GM12892 (cell line): Measurements from ENCODE around the gene FTH1.
"Not testable (repeated sequence)": the region's sequence is repeated elsewhere in the genome, so short reads cannot be mapped to it uniquely, and the experiment has no call there.

Experiments used
- DNase-seq: peaks from one replicate; pipeline ENCODE4 v3.0.0; 2011; ENCODE audit not compliant: insufficient read length
- FAIRE-seq: peaks from 2 replicates; lab custom pipeline; 2011; peaks lifted over from hg19 to GRCh38; lab: Jason Lieb, UNC
- POLR2A ChIP-seq: IDR thresholded peaks from 2 replicates; pipeline ENCODE4 v1.6.1; 2011; ENCODE audit warnings: low read depth, low read length, control low read depth
- POLR2AphosphoS5 ChIP-seq: IDR thresholded peaks from 2 replicates; pipeline ENCODE4 v1.6.1; 2011; ENCODE audit warnings: low read depth, low read length, control low read depth
- TAF1 ChIP-seq: IDR thresholded peaks from 2 replicates; pipeline ENCODE4 v1.6.1; 2011; ENCODE audit warnings: low read depth, mild to moderate bottlenecking, control low read depth, low read length, borderline replicate concordance

FTH1 gene

DNA sequence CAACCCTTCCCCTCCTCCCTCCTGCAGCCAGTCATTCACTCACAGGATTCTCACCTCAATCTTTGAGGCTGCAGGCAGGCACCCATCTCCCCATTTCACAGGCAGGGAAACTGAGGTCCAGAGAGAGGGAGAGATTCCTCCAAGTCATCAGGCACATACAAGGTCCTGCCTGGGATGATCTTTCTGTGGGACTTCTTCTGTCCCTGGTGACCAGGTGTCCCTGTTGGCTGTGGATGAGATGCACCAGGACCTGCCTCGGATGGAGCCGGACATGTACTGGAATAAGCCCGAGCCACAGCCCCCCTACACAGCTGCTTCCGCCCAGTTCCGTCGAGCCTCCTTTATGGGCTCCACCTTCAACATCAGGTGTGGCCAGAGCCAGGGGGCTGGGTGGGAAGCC is 7.8 kb downstream of the FTH1 start:
- TF ChIP-seq POLR2A (no peak), POLR2AphosphoS5 (no peak), TAF1 (no peak)
- DNase-seq (no peak), FAIRE-seq (no peak)

DNA sequence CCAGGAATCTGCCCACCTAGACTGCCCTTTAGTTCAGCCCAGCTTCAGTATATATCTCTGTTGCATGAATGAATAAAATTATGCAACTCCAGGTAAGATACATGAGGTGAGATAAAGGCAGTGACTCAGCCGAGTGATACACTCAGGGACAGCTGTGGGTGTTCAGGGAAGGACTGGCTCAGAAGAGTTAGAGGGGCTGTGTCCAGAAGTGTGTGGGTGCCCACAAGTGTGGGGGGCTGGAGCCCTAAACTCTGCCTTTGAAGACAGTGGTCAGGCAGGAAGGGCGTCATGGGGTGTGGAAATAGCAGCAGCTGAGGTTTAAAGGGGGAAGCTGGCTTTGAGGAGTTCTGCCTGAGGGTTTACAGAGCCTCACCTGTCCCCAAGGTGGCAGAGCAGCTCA is 8.3 kb downstream of the FTH1 start:
- DNase-seq (no peak), FAIRE-seq (no peak)
- no peak for TF ChIP-seq POLR2A
- no peak for TF ChIP-seq TAF1
- no peak for TF ChIP-seq POLR2AphosphoS5

DNA sequence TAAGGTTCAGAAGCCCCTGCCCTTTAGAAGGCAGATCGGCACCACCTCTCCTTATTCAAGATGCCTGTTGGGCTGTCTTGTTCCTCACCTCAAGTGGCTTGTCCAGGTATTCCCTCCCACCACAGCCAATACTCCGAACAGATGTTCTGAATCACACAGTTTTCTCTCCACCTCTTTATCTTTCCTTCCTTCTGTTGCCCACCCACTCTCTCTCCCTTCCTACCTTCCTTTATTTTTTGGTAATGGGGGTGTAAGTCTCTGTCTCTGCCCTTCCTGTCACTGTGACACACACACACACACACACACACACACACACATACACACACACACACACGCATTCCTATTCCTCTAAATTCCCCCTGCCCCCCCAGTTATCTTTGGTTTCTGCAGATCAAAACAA is 8.8 kb downstream of the FTH1 start:
- FAIRE-seq (no peak), DNase-seq (no peak)
- no peak for TF ChIP-seq POLR2AphosphoS5
- no peak for TF ChIP-seq TAF1
- no peak for TF ChIP-seq POLR2A

DNA sequence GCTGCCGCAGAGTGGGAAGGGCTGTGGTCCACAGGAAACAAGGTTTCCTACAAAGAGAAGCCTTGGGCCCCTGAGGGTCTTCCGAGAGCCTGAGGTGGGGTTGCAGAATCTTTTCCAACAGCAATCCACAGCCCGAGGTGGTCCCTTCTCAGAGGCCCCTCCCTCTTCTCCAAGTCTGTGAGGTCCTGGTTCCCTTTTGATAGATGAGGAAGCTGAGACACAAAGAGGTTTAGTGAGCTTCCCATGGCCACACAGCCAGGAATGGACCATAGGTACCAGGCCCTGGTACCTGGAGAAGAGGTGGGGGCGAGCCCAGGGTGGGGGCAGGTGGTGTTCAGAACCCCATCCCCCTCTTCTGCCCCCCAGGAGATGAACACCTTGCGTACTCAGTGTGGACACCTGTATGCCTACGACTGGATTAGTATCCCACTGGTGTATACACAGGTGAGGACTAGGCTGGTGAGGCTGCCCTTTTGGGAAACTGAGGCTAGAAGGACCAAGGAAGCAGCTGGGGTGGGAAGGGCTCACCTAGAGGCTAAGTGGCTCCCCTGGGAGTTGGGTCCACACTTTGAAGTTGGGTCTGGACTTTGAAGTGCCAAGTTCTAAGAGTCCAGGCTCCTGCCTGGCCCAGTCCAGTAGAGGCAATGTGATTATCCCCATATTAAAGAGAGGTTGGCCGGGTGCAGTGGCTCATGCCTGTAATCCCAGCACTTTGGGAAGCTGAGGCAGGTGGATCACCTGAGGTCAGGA is 10.2 kb downstream of the FTH1 start:
- DNase-seq: no peak
- TF ChIP-seq POLR2A: no peak
- no peak for TF ChIP-seq POLR2AphosphoS5
- no peak for TF ChIP-seq TAF1
- FAIRE-seq: no peak

DNA sequence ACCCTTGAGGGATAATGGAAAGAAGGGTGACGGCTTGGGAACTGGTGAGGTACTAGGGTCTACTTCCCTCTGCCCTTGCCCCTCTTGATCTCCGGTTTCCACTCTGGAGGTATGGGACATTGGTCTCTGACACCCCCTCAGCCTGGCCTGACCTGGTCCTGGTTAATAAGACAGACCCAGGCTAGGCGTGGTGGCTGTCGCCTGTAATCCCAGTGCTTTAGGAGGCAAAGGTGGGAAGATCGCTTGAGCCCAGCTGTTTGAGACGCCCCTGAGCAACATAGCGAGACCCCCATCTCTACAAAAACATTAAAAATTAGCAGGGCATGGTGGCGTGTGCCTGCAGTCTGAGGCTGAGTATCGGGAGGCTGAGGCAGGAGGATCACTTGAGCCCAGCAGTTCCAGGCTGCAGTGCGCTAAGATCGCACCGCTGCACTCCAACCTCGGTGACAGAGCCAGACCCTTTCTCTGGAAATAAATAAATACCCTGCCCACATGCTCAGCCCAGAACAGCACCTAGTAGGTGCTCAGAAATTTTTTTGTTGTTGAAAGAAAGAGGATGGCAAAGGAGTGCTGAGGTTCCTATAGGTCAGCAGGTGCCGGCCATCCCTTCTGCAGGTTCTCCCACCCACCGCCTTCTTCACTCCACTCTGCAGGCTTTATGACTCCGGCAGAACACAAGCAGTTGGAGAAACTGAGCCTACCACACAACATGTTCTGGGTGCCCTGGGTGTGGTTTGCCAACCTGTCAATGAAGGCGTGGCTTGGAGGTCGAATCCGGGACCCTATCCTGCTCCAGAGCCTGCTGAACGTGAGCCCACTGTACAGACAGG is 11.0 kb downstream of the FTH1 start:
- FAIRE-seq (no peak), DNase-seq (no peak)
- TF ChIP-seq POLR2AphosphoS5: no peak
- no peak for TF ChIP-seq POLR2A
- TF ChIP-seq TAF1: no peak

DNA sequence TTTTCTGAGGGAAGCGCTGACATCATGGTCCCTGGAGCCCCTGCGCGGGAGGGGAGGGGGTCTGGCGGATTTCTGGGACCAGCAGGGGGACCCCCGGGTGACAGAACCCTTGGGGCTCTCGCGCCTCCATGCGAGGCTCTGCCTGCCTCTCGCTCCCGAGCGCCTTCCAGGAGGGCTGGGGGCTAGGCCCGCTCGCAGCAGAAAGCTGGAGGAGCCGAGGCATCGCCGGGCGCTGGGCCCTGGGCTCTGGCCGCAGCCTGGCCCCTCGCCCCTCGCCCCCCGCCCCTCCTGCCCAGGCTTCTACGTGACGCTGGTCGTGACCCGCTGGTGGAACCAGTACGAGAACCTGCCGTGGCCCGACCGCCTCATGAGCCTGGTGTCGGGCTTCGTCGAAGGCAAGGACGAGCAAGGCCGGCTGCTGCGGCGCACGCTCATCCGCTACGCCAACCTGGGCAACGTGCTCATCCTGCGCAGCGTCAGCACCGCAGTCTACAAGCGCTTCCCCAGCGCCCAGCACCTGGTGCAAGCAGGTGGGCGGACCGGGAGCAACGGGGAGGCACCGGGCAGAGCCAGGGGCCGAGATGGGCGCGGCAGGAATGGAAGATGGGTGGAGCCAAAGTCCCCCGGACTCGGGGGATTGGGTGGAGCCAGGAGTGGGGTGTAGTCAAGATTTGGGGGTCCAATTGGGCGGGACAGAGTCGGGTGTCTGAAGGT is 11.9 kb downstream of the FTH1 start:
- no peak for FAIRE-seq
- TF ChIP-seq POLR2A: no peak
- no peak for TF ChIP-seq POLR2AphosphoS5
- TF ChIP-seq TAF1: no peak
- no peak for DNase-seq

DNA sequence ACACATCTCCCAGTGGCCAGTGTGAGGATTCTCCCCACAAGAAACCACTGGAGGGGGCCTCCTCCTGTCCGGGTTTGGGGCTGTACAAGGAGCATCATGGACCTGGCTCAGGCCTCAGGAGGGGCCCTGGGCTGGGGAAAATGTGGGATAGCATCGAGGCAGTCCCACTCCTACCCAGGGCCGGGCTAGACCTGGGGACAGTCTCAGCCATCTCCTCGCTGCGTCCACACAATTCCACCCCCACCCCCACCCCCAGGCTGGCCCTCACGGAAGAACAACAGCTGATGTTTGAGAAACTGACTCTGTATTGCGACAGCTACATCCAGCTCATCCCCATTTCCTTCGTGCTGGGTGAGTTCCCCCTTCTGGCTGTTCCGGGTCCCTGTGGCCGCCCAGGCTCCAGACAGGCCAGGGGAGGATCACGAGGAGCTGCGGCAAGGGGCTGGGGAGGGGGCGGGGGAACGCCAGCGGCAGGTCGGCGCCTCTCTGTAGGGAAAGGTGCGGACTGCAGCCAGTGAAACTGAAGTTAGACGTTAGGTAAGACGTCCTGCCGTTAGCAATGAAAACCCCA is 12.5 kb downstream of the FTH1 start:
- FAIRE-seq (no peak), DNase-seq (no peak)
- TF ChIP-seq POLR2A (no peak), TAF1 (no peak), POLR2AphosphoS5 (no peak)

DNA sequence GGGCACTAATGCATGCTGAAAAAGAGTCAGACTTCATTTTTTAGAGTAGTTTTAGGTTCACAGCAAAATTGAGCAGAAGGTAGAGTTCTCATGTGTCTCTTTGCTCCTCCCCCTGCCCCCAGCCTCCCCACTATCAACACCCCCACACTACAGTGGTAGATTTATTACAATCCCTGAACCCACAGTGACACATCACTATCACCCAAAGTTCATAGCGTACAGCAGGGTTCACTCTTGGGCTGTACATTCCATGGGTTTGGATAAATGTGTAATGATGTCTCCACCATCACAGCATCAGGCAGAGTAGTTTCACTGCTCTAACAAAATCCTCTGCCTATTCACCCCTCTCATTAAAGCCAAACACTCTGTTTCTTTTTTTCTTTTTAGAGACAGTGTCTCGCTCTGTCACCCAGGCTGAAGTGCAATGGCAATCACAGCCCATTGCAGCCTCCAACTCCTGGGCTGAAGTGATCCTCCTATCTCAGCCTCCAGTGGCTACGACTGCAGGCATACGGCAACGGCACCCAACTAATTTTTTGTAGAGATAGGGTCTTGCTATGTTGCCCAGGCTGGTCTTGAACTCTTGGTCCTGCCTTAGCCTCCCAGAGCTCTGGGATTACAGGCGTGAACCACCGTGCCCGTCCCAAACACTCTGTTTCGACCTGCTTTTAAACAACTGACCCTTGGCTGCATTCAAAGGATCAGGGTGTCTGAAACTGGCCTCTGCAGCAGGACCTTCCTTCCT is 13.2 kb downstream of the FTH1 start:
- TF ChIP-seq POLR2AphosphoS5: no peak
- no peak for FAIRE-seq
- no peak for DNase-seq

DNA sequence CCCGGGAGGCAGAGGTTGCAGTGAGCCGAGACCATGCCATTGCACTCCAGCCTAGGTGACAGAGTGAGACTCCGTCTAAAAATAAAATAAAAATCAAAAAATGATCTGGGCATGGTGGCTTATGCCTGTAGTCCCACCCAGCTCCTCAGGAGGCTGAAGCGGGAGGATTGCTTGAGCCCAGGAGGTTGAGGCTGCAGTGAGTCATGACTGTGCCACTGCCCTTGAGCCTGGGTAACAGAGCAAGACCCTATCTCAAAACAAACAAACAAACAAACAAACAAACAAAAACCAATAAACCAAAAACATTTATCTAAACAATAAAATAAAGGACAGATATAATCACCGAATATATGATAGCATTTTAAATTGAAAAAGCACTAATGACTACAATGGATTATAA is 13.8 kb downstream of the FTH1 start:
- DNase-seq: not testable (repeated sequence)

DNA sequence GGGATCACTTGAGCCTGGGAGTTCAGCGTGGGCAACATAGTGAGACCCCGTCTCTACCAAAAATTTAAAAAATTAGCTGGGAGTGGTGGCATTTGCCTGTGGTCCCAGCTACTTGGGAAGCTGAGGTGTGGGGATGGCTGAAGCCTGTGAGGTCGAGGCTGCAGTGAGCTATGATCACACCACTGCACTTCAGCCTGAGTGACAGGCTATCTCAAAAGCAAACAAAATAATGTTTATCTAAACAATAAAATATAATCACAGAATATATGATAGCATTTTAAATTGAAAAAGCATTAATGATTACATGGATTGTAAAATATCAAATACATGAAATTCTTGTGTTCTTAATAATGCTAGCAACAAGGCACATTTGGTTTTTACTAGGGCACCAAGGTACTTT is 14.6 kb downstream of the FTH1 start:
- FAIRE-seq (no peak), DNase-seq (no peak)
- TF ChIP-seq POLR2A (no peak), POLR2AphosphoS5 (no peak), TAF1 (no peak)

More for the DNA sequence above, 13.8 kb downstream of the FTH1 start:
- FAIRE-seq: not testable (repeated sequence)

DNA sequence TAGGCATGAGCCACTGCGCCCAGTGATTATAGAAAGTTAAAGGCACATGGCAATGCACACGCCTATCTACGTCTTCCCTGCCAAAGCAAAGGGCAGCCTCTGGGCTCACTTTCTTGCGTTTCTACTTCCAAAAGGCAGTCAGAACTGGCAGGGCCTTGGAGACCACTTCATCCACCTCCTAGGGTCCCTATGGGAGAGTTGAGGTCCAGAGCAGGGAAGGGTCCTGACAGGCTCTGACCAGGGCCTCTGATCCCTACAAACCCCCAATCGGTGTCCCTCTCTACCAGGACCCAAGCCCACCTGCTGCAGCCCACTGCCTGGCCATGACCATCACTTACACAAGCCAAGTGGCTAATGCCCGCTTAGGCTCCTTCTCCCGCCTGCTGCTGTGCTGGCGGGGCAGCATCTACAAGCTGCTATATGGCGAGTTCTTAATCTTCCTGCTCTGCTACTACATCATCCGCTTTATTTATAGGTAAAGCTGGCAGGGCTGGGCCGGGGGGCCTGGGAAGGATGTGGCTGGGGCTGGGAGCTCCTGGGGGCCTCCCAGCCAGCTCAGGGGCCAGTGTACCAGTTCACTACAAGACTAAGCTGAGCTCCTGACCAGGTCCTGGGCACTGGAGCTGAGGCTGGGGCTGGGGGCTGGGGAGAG is 15.8 kb downstream of the FTH1 start:
- DNase-seq: no peak
- FAIRE-seq: no peak
- TF ChIP-seq POLR2A: no peak
- TF ChIP-seq TAF1: no peak
- TF ChIP-seq POLR2AphosphoS5: no peak
